Measurements from ENCODE around the gene COLEC11.
"Not testable (repeated sequence)": the region's sequence is repeated elsewhere in the genome, so short reads cannot be mapped to it uniquely, and the experiment has no call there.

Gene COLEC11

GRCh38 chr2:3626118-3626811 lies 31.4 kb downstream of the COLEC11 start:
- no peak for DNase-seq

GRCh38 chr2:3626812-3627499 lies 32.0 kb downstream of the COLEC11 start:
- DNase-seq = no peak

GRCh38 chr2:3627500-3628100 lies 32.7 kb downstream of the COLEC11 start:
- no peak for DNase-seq

GRCh38 chr2:3628241-3628679 lies 33.3 kb downstream of the COLEC11 start:
- DNase-seq = no peak

- DNase-seq = no peak
Measured at GRCh38 chr2:3628800-3629199, 33.9 kb downstream of the COLEC11 start.

GRCh38 chr2:3630631-3631030 lies 35.7 kb downstream of the COLEC11 start:
- no peak for DNase-seq

- DNase-seq = no peak
Measured at GRCh38 chr2:3631161-3631850, 36.4 kb downstream of the COLEC11 start.

GRCh38 chr2:3631851-3632659 lies 37.1 kb downstream of the COLEC11 start:
- DNase-seq = no peak

GRCh38 chr2:3633089-3633981 lies 38.4 kb downstream of the COLEC11 start:
- DNase-seq = no peak

GRCh38 chr2:3633982-3634595 lies 39.2 kb downstream of the COLEC11 start:
- no peak for DNase-seq

GRCh38 chr2:3634596-3635121 lies 39.7 kb downstream of the COLEC11 start:
- DNase-seq = no peak

GRCh38 chr2:3635171-3635974 lies 40.5 kb downstream of the COLEC11 start:
- DNase-seq = no peak

- DNase-seq = not testable (repeated sequence)
Measured at GRCh38 chr2:3635975-3636327, 41.0 kb downstream of the COLEC11 start.

- no peak for DNase-seq
Measured at GRCh38 chr2:3636586-3637310, 41.8 kb downstream of the COLEC11 start.

GRCh38 chr2:3637311-3637675 lies 42.4 kb downstream of the COLEC11 start:
- DNase-seq = no peak

GRCh38 chr2:3637692-3638455 lies 43.0 kb downstream of the COLEC11 start:
- DNase-seq = no peak

- no peak for DNase-seq
Measured at GRCh38 chr2:3638456-3638810, 43.5 kb downstream of the COLEC11 start.

GRCh38 chr2:3639015-3639630 lies 44.2 kb downstream of the COLEC11 start:
- DNase-seq = no peak

Measured in CD4-positive, alpha-beta T cell treated with Interleukin-10 for 1 hour (primary cell).